Activated naive CD8-positive, alpha-beta T cell treated with anti-CD3 and anti-CD28 coated beads, Interleukin-2, amount 50 U/mL, for 24 hours (primary cell): ENCODE data around the gene PRM3.

Experiments used
- ATAC-seq: fragments of 150-1000 bp; cut with Tn5 transposase; one replicate; pipeline ENCODE4 v1.10.0; 2021
- DNase-seq: peaks from one replicate; pipeline ENCODE4 v3.0.0; 2021
- H3K27ac Mint-ChIP-seq: one replicate; pipeline ENCODE4 v1.8.0; 2021; ENCODE audit warnings: mild to moderate bottlenecking, mixed read lengths
- H3K27me3 Mint-ChIP-seq: one replicate; pipeline ENCODE4 v1.8.0; 2021; ENCODE audit warnings: mixed read lengths
- H3K36me3 Mint-ChIP-seq: one replicate; pipeline ENCODE4 v1.8.0; 2021; ENCODE audit warnings: low read depth, mixed read lengths
- H3K4me1 Mint-ChIP-seq: one replicate; pipeline ENCODE4 v1.8.0; 2021; ENCODE audit warnings: mixed read lengths
- H3K4me3 Mint-ChIP-seq: one replicate; pipeline ENCODE4 v1.8.0; 2021; ENCODE audit warnings: mild to moderate bottlenecking, moderate library complexity, mixed read lengths
- H3K9me3 Mint-ChIP-seq: one replicate; pipeline ENCODE4 v1.8.0; 2021; ENCODE audit warnings: mixed read lengths

PRM3 gene

DNA sequence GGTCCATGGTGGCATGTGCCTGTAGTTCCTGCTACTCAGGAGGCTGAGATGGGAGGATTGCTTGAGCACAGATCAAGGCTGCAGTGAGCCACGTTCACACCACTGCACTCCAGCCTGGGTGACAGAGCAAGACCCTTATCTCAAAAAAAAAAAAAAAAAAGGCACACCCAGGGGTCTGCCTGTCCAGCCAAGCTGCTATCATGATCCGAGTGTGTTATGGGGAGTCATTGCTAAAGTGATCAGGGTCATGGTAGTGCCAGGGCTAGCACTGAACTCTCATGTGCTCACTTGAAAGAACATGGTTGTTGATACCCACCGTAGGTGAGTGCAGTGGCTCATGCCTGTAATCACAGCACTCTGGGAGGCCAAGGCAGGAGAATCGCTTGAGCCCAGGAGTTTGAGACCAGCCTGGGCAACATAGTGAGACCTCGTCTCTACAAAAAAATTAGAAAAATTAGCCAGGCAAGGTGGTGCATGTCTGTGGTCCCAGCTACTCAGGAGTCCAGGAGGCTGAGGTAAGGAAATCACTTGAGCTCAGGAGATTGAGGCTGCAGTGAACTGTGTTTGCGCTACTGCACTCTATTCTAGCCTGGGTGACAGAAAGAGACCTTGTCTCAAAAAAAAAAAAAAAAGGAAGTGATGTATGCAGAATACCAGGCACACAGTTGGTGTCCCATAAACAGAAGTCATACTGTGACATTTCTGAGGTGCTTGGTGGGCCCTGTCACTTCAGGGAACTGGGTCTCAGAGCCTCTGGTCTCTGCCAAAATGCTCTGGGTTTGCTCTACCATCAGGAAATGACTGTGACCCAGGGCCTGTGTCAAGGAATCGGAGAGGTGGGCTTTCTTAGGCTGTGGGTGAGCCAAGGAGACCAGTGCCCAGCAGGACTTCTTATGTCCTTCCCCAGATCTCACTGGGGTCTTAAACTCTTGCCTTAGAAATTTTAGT is 5.5 kb upstream of the PRM3 start:
- peaks cover 2% of the 10 kb centered on the region for H3K27me3 Mint-ChIP-seq
- H3K36me3 Mint-ChIP-seq: no peaks in the 10 kb centered on the region
- DNase-seq: no peak
- H3K27ac Mint-ChIP-seq: no peak overlapping the region
- no peak overlapping the region for H3K4me3 Mint-ChIP-seq
- H3K9me3 Mint-ChIP-seq: no peaks in the 10 kb centered on the region
- ATAC-seq: no peak
- H3K4me1 Mint-ChIP-seq: peaks cover under 1% of the 10 kb centered on the region

DNA sequence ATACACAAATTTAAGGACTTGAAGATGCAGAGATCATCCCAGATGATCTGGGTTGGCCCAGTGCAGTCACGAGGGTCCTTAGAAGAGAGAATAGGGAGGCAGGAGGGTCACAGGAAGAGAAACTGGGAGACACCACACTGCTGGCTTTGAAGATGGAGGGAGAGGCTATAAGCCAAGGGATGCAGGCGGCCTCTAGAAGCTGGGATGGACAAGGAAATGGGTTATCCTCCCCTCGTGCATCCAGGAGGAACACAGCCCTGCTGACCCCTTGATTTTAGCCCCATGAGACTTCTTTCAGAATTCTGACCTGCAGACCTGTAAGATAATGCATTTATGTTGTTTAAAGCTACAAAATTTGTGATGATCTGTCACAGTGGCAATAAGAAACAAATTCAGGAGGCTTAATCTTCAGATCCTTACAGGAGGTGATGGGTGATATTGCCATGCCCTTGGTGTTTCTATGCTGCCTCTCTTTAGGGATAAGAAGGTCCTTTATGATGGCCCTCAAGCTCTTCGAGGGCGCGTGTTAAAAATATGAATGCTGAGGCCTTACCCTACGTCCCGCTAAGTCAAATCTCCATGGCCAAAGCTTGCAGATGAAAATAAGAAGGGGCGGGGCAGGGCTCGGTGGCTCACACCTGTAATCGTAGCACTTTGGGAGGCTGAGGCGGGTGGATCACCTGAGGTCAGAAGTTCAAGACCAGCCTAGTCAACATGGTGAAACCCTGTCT is 4.3 kb upstream of the PRM3 start:
- peaks cover 2% of the 10 kb centered on the region for H3K27me3 Mint-ChIP-seq
- H3K9me3 Mint-ChIP-seq: no peaks in the 10 kb centered on the region
- H3K27ac Mint-ChIP-seq: no peak overlapping the region
- DNase-seq: no peak
- H3K4me3 Mint-ChIP-seq: no peak overlapping the region
- H3K36me3 Mint-ChIP-seq: no peaks in the 10 kb centered on the region
- H3K4me1 Mint-ChIP-seq: no peaks in the 10 kb centered on the region
- ATAC-seq: no peak

- no peaks in the 10 kb centered on the region for H3K4me1 Mint-ChIP-seq
- H3K27me3 Mint-ChIP-seq: no peaks in the 10 kb centered on the region
- no peaks in the 10 kb centered on the region for H3K36me3 Mint-ChIP-seq
- DNase-seq (no peak), ATAC-seq (no peak)
- H3K4me3 Mint-ChIP-seq: no peak overlapping the region
- no peaks in the 10 kb centered on the region for H3K9me3 Mint-ChIP-seq
- H3K27ac Mint-ChIP-seq: no peak overlapping the region
These were observed 3.6 kb upstream of the PRM3 start for GRCh38 chr16:11276896-11277593.

DNA sequence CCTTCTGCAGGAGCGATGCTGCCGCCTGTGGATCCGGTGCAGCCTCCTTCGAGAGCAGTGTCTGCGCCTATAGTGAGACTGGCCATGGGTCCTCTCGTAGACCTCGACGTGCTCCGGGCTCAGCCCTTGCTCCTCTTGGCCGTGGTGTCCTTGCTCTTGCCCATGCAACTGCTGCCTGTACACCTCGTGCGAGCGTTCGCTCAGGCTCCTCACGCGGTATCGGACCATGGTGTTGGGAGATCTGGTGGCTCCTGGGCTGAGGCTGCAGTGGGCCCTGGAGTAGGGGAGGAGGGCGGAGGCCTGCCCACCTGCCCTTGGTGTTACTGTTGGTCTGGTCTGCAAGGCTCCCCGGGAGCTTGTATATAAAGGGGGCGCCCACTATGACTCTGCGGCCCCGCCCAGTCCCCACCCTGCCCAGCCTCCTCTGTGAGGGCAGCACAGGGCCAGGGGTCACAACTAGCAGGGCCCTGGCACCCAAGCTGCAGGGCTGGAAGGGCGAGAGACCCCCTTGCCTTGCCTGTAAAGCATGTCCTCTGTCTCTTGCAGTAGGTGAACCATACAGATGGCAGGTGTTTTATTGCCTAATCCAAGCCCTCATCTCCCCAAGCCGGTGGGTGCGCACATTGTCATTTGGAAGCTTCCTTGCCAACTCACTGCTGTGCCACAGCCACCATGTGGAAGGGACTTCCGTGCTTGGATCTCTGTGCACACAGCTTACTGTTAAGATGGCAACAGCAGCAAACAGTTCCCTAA is 2.9 kb upstream of the PRM3 start, which contains the start of gene PRM2:
TSS of gene PRM2 (minus strand) at position 338 of the 753 bp plus-strand sequence. CDS start at position 228, 110 bp downstream.
- no peaks in the 10 kb centered on the region for H3K36me3 Mint-ChIP-seq
- H3K4me1 Mint-ChIP-seq: no peaks in the 10 kb centered on the region
- H3K27ac Mint-ChIP-seq: no peak within 1 kb of the TSS
- DNase-seq: no peak
- no peaks in the 10 kb centered on the region for H3K9me3 Mint-ChIP-seq
- no peak for ATAC-seq
- no peak within 1 kb of the TSS for H3K4me3 Mint-ChIP-seq
- H3K27me3 Mint-ChIP-seq: no peaks in the 10 kb centered on the region

DNA sequence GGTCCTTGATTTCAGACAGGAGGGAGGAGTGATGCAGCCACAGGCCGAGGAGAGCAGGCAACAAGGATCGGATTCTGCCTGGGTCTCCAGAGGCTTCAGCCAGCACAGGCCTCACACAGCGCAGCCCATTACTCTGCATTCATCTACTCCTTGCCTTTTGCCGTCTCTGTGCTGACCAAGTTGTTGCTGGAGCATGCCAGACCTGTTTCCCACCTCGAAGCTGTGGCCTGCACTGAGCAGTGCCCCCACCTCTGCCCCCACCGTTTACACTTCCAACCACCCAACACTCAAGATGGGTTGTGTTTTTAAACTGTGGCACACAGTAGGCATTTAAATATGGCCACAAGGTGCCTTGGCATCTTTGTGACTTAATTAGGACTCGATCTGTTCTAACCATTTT is 1.5 kb upstream of the PRM3 start:
- Mint-ChIP-seq H3K9me3 (no peaks in the 10 kb centered on the region), H3K36me3 (no peaks in the 10 kb centered on the region), H3K4me3 (no peak overlapping the region), H3K27me3 (no peaks in the 10 kb centered on the region), H3K27ac (no peak overlapping the region), H3K4me1 (no peaks in the 10 kb centered on the region)
- DNase-seq (no peak), ATAC-seq (no peak)

- H3K4me3 Mint-ChIP-seq: no peak overlapping the region
- H3K27me3 Mint-ChIP-seq: no peaks in the 10 kb centered on the region
- H3K27ac Mint-ChIP-seq: no peak overlapping the region
- no peaks in the 10 kb centered on the region for H3K9me3 Mint-ChIP-seq
- no peak for DNase-seq
- no peaks in the 10 kb centered on the region for H3K36me3 Mint-ChIP-seq
- ATAC-seq: no peak
- no peaks in the 10 kb centered on the region for H3K4me1 Mint-ChIP-seq
These were observed 394 bp upstream of the PRM3 start for GRCh38 chr16:11273721-11274324.

DNA sequence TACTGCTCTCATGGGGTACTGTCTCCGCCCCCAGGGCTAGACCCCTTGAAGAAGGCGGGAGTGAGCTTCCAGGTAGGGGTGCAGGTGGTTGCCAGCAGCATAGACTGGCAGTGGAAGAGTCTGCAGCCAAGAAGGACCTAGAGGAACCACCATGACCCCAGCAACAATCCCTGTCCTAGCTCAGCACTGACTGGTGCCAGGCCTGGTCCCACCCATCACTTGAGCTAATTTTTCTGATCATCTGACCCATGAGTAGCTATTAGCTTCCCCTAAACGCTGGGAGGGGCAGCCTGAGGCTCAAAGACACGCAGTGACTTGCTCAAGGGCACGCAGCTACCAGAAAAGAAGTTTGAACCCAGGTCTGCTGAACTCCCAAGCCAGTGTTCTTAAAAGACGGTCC is 945 bp downstream of the PRM3 start:
- no peaks in the 10 kb centered on the region for H3K36me3 Mint-ChIP-seq
- H3K9me3 Mint-ChIP-seq: no peaks in the 10 kb centered on the region
- DNase-seq (no peak), ATAC-seq (peak; percentile 7)
- no peak overlapping the region for H3K27ac Mint-ChIP-seq
- H3K27me3 Mint-ChIP-seq: no peaks in the 10 kb centered on the region
- no peak overlapping the region for H3K4me3 Mint-ChIP-seq
- H3K4me1 Mint-ChIP-seq: no peaks in the 10 kb centered on the region

DNA sequence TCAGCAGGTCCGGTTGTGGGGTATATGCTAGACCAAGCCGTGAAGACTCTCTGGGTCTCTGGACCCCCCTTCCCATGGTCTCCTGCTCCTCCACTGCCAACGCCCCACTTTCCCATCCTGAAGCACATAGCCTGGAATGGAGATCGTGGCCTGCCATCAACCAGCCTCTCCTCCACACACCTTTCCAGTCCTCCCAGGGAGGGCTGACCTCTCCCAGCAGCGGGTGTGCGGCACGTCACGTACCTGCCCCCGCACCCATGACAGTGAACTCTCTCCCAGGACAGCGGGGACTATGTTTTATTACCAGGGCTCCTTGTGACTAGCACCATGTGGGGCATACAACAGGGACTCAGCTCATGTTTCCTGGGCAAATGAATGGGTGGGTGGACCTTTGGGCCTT is 1.8 kb downstream of the PRM3 start:
- Mint-ChIP-seq H3K27me3 (no peaks in the 10 kb centered on the region), H3K4me3 (no peak overlapping the region), H3K4me1 (no peaks in the 10 kb centered on the region), H3K27ac (no peak overlapping the region), H3K36me3 (no peaks in the 10 kb centered on the region), H3K9me3 (no peaks in the 10 kb centered on the region)
- ATAC-seq (no peak), DNase-seq (no peak)

- DNase-seq (no peak), ATAC-seq (no peak)
- Mint-ChIP-seq H3K4me3 (no peak overlapping the region), H3K9me3 (no peaks in the 10 kb centered on the region), H3K4me1 (no peaks in the 10 kb centered on the region), H3K27me3 (no peaks in the 10 kb centered on the region), H3K36me3 (no peaks in the 10 kb centered on the region), H3K27ac (no peak overlapping the region)
These were observed 2.7 kb downstream of the PRM3 start for GRCh38 chr16:11270602-11271162.

GRCh38 chr16:11268921-11269375 is 4.5 kb downstream of the PRM3 start, which contains the start of gene TNP2:
Gene TNP2, minus strand, starts transcription at chr16:11269325. Its CDS starts 63 bp downstream, at chr16:11269262.
- ATAC-seq (no peak), DNase-seq (no peak)
- H3K4me1 Mint-ChIP-seq: peaks cover 9% of the 10 kb centered on the region
- H3K27ac Mint-ChIP-seq: no peak within 1 kb of the TSS
- H3K36me3 Mint-ChIP-seq: no peaks in the 10 kb centered on the region
- H3K27me3 Mint-ChIP-seq: no peaks in the 10 kb centered on the region
- H3K4me3 Mint-ChIP-seq: no peak within 1 kb of the TSS
- no peaks in the 10 kb centered on the region for H3K9me3 Mint-ChIP-seq

DNA sequence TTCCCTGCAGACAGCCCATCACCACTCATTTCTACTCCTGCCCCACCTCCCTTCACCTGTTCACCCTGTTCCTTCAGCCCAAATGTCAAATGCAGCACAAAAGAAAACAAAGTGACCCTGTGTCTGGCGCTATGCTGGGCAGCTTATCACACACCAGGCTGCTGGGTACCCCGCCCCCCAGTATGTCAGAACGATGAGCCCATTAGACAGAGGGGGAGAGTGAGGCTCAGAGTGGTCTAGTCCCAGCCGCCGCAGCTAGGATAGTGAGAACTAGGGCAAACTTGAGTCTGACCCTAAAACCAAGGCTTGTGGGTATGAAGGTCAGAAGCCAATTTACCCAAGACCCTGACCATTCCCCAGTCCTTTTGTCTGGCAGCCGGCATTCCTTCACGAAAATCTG is 8.3 kb downstream of the PRM3 start:
- ATAC-seq (no peak), DNase-seq (no peak)
- Mint-ChIP-seq H3K36me3 (no peaks in the 10 kb centered on the region), H3K27me3 (peaks cover 4% of the 10 kb centered on the region), H3K9me3 (no peaks in the 10 kb centered on the region), H3K4me3 (no peak overlapping the region), H3K27ac (no peak overlapping the region), H3K4me1 (peaks cover 26% of the 10 kb centered on the region)

DNA sequence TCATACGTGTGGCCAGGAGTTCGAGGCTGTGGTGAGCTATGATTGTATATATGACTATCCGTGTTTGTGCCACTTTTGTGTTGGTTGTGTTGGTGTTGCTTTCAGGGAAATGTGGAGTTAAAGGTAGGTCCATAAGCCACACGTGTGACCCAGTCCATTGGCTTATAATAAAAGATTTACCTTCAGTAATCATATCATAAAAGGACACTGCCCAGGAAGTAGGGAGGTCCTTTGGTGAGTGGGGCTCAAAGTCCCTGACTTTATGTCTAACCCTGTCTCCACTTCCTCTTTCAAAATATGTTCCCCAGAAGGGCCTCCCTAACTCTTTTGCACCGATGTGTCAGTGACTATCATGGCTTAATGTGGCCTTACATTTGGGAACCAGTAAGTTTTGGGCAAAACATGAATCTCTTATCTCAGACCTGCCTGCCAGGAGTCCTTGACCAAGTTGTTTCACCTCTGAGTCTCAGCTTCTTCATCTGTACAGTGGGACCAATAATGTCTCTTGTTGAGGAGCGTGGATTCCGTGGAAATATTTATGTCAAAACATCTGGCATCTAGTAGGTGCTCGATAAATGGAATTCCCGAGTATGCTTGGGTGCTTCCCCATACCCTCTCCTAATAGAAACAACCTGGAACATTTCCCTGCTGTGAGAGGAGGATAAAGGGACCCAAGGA is 9.1 kb downstream of the PRM3 start:
- H3K36me3 Mint-ChIP-seq: no peaks in the 10 kb centered on the region
- ATAC-seq (no peak), DNase-seq (no peak)
- no peaks in the 10 kb centered on the region for H3K9me3 Mint-ChIP-seq
- peaks cover 4% of the 10 kb centered on the region for H3K27me3 Mint-ChIP-seq
- H3K4me3 Mint-ChIP-seq: no peak overlapping the region
- peaks cover 29% of the 10 kb centered on the region for H3K4me1 Mint-ChIP-seq
- peak overlapping the region; percentile 64 for H3K27ac Mint-ChIP-seq

GRCh38 chr16:11263737-11264136 is 9.7 kb downstream of the PRM3 start:
- H3K4me1 Mint-ChIP-seq: peaks cover 34% of the 10 kb centered on the region
- no peaks in the 10 kb centered on the region for H3K36me3 Mint-ChIP-seq
- peak overlapping the region; percentile 64 for H3K27ac Mint-ChIP-seq
- no peaks in the 10 kb centered on the region for H3K9me3 Mint-ChIP-seq
- peaks cover 4% of the 10 kb centered on the region for H3K27me3 Mint-ChIP-seq
- ATAC-seq (peak; percentile 90), DNase-seq (peak; percentile 52)
- no peak overlapping the region for H3K4me3 Mint-ChIP-seq
